Colonic mucosa (tissue), 4 donors: ENCODE data around the gene SLC12A7. TPM values are rescaled to one million over a fixed set of nuclear protein-coding genes. Genes with fewer than 3 reads are reported as not detected.

Experiments used
- DNase-seq: peaks from one replicate; pipeline ENCODE4 v3.0.0-alpha.2; 2020
- H3K27ac ChIP-seq: fragments of 200-600 bp; one replicate; pipeline ENCODE4 v1.8.0; 2021
- H3K27me3 ChIP-seq: fragments of 200-600 bp; one replicate; pipeline ENCODE4 v1.8.0; 2021
- H3K36me3 ChIP-seq: fragments of 200-600 bp; one replicate; pipeline ENCODE4 v1.8.0; 2021
- H3K4me1 ChIP-seq: fragments of 200-600 bp; one replicate; pipeline ENCODE4 v1.8.0; 2021; ENCODE audit warnings: mild to moderate bottlenecking
- H3K4me3 ChIP-seq: fragments of 200-600 bp; one replicate; pipeline ENCODE4 v1.8.0; 2021
- H3K9ac ChIP-seq, 2 donors: one replicate each; pipeline ENCODE4 v1.7.0; 2013; ENCODE audit warnings: control low read depth in 2 of 2, low read depth in 2 of 2, low read length in 2 of 2
- H3K9me3 ChIP-seq: fragments of 200-600 bp; one replicate; pipeline ENCODE4 v1.8.0; 2021
- CTCF ChIP-seq: fragments of 200-600 bp; IDR thresholded peaks from one replicate; pipeline ENCODE4 v1.8.0; 2022; ENCODE audit warnings: antibody characterized with exemption, mild to moderate bottlenecking
- intact Hi-C: fragments of 100-400 bp; cut with DNase I; formaldehyde crosslinking; loops from one replicate; pipeline ENCODE4 v1.14.1; 2022
- total RNA-seq, 2 donors: library from RNA; stranded (reverse); fragmentation: NEBNext Ultra II Directional in 1 of 2; extraction: Animal tissue kit (Norgen Biotek cat#: 25700) in 1 of 2; gene quantifications; one replicate each; pipeline ENCODE4 v1.2.1, GENCODE V29; 2021
- donor health status: healthy.
- donor health status: DM: no; HTN: no; CAD: no.
- donor health status: DM: no; HTN: no; CAD: no.

SLC12A7 gene
- total RNA-seq, 2 donors from 2014 or later: 64.6 to 81.2 TPM

- no peaks in the 10 kb centered on the region for H3K9me3 ChIP-seq
- H3K27me3 ChIP-seq: no peaks in the 10 kb centered on the region
- H3K4me1 ChIP-seq: no peaks in the 10 kb centered on the region
- no peak overlapping the region for H3K9ac ChIP-seq
- intact Hi-C loops: no loop called here
- no peak for DNase-seq
- no peak for TF ChIP-seq CTCF
- no peaks in the 10 kb centered on the region for H3K36me3 ChIP-seq
- H3K27ac ChIP-seq: no peak overlapping the region
- H3K4me3 ChIP-seq: no peak overlapping the region
Observed at GRCh38 chr5:1065891-1066650, 45.8 kb downstream of the SLC12A7 start.

- intact Hi-C loops: no loop called here
Observed at GRCh38 chr5:1065143-1065750, 46.6 kb downstream of the SLC12A7 start.

DNA sequence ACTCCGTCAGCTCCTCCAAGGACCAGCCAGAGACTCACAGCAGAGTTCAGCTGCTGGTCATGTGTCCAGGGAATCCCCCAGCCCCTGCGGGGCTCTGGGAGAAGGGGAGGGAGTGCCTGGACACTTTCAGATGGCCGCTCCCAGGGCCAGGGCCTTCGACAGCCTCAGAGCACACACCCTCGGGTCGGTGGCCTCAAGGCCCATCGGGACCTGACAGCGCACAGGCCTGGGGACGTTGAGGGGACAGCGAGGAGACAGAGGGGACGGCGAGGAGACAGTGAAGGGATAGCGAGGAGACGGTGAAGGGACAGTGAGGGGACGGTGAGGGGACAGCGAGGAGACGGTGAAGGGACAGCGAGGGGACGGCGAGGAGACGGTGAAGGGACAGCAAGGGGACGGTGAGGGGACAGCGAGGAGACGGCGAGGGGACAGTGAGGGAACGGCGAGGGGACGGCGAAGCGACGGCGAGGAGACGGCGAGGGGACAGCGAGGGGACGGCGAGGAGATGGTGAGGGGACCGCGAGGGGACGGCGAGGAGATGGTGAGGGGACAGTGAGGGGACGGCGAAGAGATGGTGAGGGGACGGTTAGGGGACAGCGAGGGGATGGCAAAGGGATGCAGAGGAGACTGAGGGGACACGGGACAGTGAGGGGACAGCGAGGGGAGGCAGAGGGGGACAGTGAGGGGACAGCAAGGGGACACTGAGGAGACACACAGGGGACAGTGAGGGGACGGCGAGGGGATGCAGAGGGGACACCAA, 47.3 kb downstream of the SLC12A7 start:
- Histone ChIP-seq H3K9me3 (no peaks in the 10 kb centered on the region), H3K27ac (no peak overlapping the region), H3K27me3 (no peaks in the 10 kb centered on the region), H3K4me1 (no peaks in the 10 kb centered on the region), H3K4me3 (no peak overlapping the region), H3K36me3 (no peaks in the 10 kb centered on the region), H3K9ac (no peak overlapping the region)
- no peak for TF ChIP-seq CTCF
- intact Hi-C loops: no loop called here
- no peak for DNase-seq

More at GRCh38 chr5:1065143-1065750, 46.6 kb downstream of the SLC12A7 start:
- Histone ChIP-seq H3K27me3 (no peaks in the 10 kb centered on the region), H3K4me1 (no peaks in the 10 kb centered on the region), H3K9ac (no peak overlapping the region), H3K36me3 (no peaks in the 10 kb centered on the region), H3K4me3 (no peak overlapping the region), H3K9me3 (no peaks in the 10 kb centered on the region), H3K27ac (no peak overlapping the region)
- DNase-seq: no peak
- TF ChIP-seq CTCF: no peak

GRCh38 chr5:1063661-1064382, 48.0 kb downstream of the SLC12A7 start:
- no peaks in the 10 kb centered on the region for H3K9me3 ChIP-seq
- H3K4me3 ChIP-seq: no peak overlapping the region
- H3K27me3 ChIP-seq: no peaks in the 10 kb centered on the region
- intact Hi-C loops: no loop called here
- H3K27ac ChIP-seq: no peak overlapping the region
- no peak overlapping the region for H3K9ac ChIP-seq
- no peaks in the 10 kb centered on the region for H3K4me1 ChIP-seq
- no peaks in the 10 kb centered on the region for H3K36me3 ChIP-seq
- no peak for DNase-seq
- no peak for TF ChIP-seq CTCF
